Kidney (tissue), 14 donors: ENCODE measurements around the gene EXOSC1. TPM values are rescaled to one million over a fixed set of nuclear protein-coding genes. Genes with fewer than 3 reads are reported as not detected.

ENCODE experiments used
- DNase-seq, 5 donors: peaks; one replicate each; pipeline ENCODE4 v3.0.0-alpha.2; 2013 to 2020
- FAIRE-seq: peaks from 2 replicates; lab custom pipeline; 2012; peaks lifted over from hg19 to GRCh38; lab: Jason Lieb, UNC
- H3K27ac ChIP-seq, 2 donors: one replicate each; pipeline ENCODE4 v1.7.0; 2013; ENCODE audit warnings: low read depth in 2 of 2, low read length in 2 of 2, inconsistent platforms in 1 of 2
- H3K27me3 ChIP-seq: one replicate; pipeline ENCODE4 v1.7.1; 2013; ENCODE audit warnings: low read length, inconsistent platforms; ENCODE audit not compliant: control insufficient read depth, insufficient read depth
- H3K36me3 ChIP-seq, 3 donors: one replicate each; pipeline versions ENCODE4 v1.7.0 to v1.7.1; 2013; ENCODE audit warnings: low read length in 3 of 3, control low read depth in 1 of 3, inconsistent platforms in 1 of 3; ENCODE audit not compliant: insufficient read depth in 3 of 3, control insufficient read depth in 2 of 3
- H3K4me1 ChIP-seq, 3 donors: one replicate each; pipeline versions ENCODE4 v1.7.0 to v1.7.1; 2013; ENCODE audit warnings: low read length in 3 of 3, inconsistent platforms in 1 of 3, low read depth in 1 of 3; ENCODE audit not compliant: control insufficient read depth in 2 of 3, insufficient read depth in 2 of 3
- H3K4me3 ChIP-seq, 3 donors: one replicate each; pipeline versions ENCODE4 v1.7.0 to v1.8.1; 2013; ENCODE audit warnings: low read length in 3 of 3, control low read depth in 1 of 3, inconsistent platforms in 1 of 3
- H3K9ac ChIP-seq, 3 donors: one replicate each; pipeline versions ENCODE4 v1.7.0 to v1.7.1; 2013; ENCODE audit warnings: low read length in 3 of 3, control low read depth in 1 of 3, inconsistent platforms in 1 of 3
- H3K9me3 ChIP-seq, 3 donors: one replicate each; pipeline versions ENCODE4 v1.7.0 to v1.7.1; 2013; ENCODE audit warnings: low read length in 3 of 3, control low read depth in 1 of 3, inconsistent platforms in 1 of 3; ENCODE audit not compliant: control insufficient read depth in 2 of 3, insufficient read depth in 1 of 3
- CTCF ChIP-seq: IDR thresholded peaks from 3 replicates; pipeline ENCODE4 v1.5.1; 2012; ENCODE audit warnings: mild to moderate bottlenecking, moderate library complexity, borderline replicate concordance; ENCODE audit not compliant: insufficient read depth; ENCODE audit errors: extremely low read depth
- intact Hi-C: fragments of 100-400 bp; cut with DNase I; formaldehyde crosslinking; loops from one replicate; pipeline ENCODE4 v1.11.1; 2022
- polyA plus RNA-seq: library from polyadenylated mRNA; stranded (reverse); fragments of 350-450 nt; fragmentation: Illumina TruSeq; extraction: RNeasy Lipid Tissue Mini Kit (QIAGEN cat#74804); gene quantifications from one replicate; pipeline ENCODE4 v1.2.3, GENCODE V29; 2014; ENCODE audit warnings: low read depth, low replicate concordance; ENCODE audit not compliant: insufficient read depth
- total RNA-seq: library from RNA; stranded (reverse); fragmentation: NEBNext Ultra II Directional; extraction: Animal tissue kit (Norgen Biotek cat#: 25700); gene quantifications from one replicate; pipeline ENCODE4 v1.2.1, GENCODE V29; 2021
- donor health status: control.
- donor health status: control.
- donor health status: control.
- donor health status: control.
- donor health status: control.
- donor health status: DM: yes; HTN: yes; CAD: no.
- donor health status: Normal renal cell carcinoma (clear cell type).

The EXOSC1 gene
- total and polyA plus RNA-seq, 2 donors from 2014 or later = 28.8 to 40.9 TPM

GRCh38 chr10:97483921-97484320, 38.1 kb upstream of the EXOSC1 start:
- Histone ChIP-seq H3K9me3 (no peaks in the 10 kb centered on the region), H3K9ac (no peak overlapping the region), H3K4me1 (no peaks in the 10 kb centered on the region), H3K27me3 (no peaks in the 10 kb centered on the region), H3K36me3 (peaks cover 5 to 22% (median 11%) of the 10 kb centered on the region in 3 donors), H3K27ac (no peak overlapping the region), H3K4me3 (no peak overlapping the region)
- no peak for DNase-seq
- no peak for FAIRE-seq
- no peak for TF ChIP-seq CTCF
- intact Hi-C loops = no loop called here

GRCh38 chr10:97483506-97483905, 37.7 kb upstream of the EXOSC1 start:
- Histone ChIP-seq H3K27me3 (no peaks in the 10 kb centered on the region), H3K9ac (no peak overlapping the region), H3K4me3 (no peak overlapping the region), H3K27ac (no peak overlapping the region), H3K36me3 (peaks cover 5 to 22% (median 11%) of the 10 kb centered on the region in 3 donors), H3K9me3 (no peaks in the 10 kb centered on the region), H3K4me1 (no peaks in the 10 kb centered on the region)
- DNase-seq = no peak
- intact Hi-C loops = no loop called here
- FAIRE-seq = no peak
- TF ChIP-seq CTCF = no peak

- intact Hi-C loops = no loop called here
- H3K27me3 ChIP-seq = no peaks in the 10 kb centered on the region
- no peak overlapping the region for H3K27ac ChIP-seq
- no peak overlapping the region for H3K9ac ChIP-seq
- no peak for TF ChIP-seq CTCF
- no peak overlapping the region for H3K4me3 ChIP-seq
- DNase-seq = no peak
- no peaks in the 10 kb centered on the region for H3K9me3 ChIP-seq
- H3K4me1 ChIP-seq = no peaks in the 10 kb centered on the region
- FAIRE-seq = no peak
- H3K36me3 ChIP-seq = peaks cover 5 to 33% (median 19%) of the 10 kb centered on the region in 3 donors
These were observed 36.6 kb upstream of the EXOSC1 start for GRCh38 chr10:97482381-97482780.

GRCh38 chr10:97481071-97481470, 35.3 kb upstream of the EXOSC1 start:
- H3K4me1 ChIP-seq = no peaks in the 10 kb centered on the region
- no peaks in the 10 kb centered on the region for H3K9me3 ChIP-seq
- peaks cover 6 to 45% (median 32%) of the 10 kb centered on the region in 3 donors for H3K36me3 ChIP-seq
- no peak overlapping the region for H3K9ac ChIP-seq
- no peaks in the 10 kb centered on the region for H3K27me3 ChIP-seq
- H3K4me3 ChIP-seq = no peak overlapping the region
- H3K27ac ChIP-seq = no peak overlapping the region
- FAIRE-seq (no peak), DNase-seq (no peak)
- no peak for TF ChIP-seq CTCF
- intact Hi-C loops = no loop called here
